Adrenal gland (tissue), 5 donors: ENCODE results near the gene LRRC37A2.
"Not testable (repeated sequence)": the region's sequence is repeated elsewhere in the genome, so short reads cannot be mapped to it uniquely, and the experiment has no call there.

Experiments used
- CTCF ChIP-seq, 6 experiments: fragments of 450-650 bp in 4 of 6; fragments of 200-600 bp in 2 of 6; sonication (generic) in 1 of 6; IDR thresholded peaks; 1 replicate in 5 of 6; 2 replicates in 1 of 6; pipeline versions ENCODE4 v1.5.1 to v1.8.0; 2016 to 2021; ENCODE audit warnings: antibody characterized with exemption in 6 of 6, mild to moderate bottlenecking in 2 of 6, moderate library complexity in 1 of 6
- POLR2A ChIP-seq, 2 donors: fragments of 450-650 bp; IDR thresholded peaks; one replicate each; pipeline ENCODE4 v1.6.1; 2017; ENCODE audit warnings: antibody characterized with exemption in 2 of 2, mild to moderate bottlenecking in 2 of 2, moderate library complexity in 1 of 2
- donor health status: DM: no; HTN: no; CAD: no.

DNA sequence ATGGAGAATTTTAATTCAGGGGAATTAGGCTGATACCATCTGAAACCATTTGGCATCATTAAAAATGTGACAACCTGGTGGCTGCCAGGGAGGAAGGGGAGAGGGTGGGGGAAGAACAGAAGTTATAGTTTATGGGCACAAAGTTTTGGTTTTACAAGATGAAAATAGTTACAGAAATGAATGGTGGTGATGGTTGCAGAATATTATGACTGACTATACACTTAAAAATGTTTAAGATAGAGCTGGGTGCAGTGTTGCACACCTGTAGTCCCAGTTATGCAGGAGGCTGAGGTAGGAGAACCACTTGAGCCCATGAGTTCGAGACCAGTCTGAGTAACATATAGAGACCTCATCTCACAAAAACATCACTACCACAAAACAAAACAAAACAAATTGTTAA is 54.7 kb downstream of the LRRC37A2 start:
- not testable (repeated sequence) for TF ChIP-seq CTCF, POLR2A (IDR thresholded peaks at IDR 0.05)
